GM21367 (cell line): ENCODE measurements around the gene GPC1.

ENCODE experiments used
- ATAC-seq: cut with Tn5 transposase; IDR thresholded peaks from one replicate; pipeline ENCODE4 v1.9.1; 2021; ENCODE audit not compliant: unreplicated experiment

The GPC1 gene

GRCh38 chr2:240454106-240454901 lies 18.8 kb downstream of the GPC1 start:
- ATAC-seq, result no peak

GRCh38 chr2:240455272-240455646 lies 19.8 kb downstream of the GPC1 start:
- ATAC-seq, result no peak

GRCh38 chr2:240455647-240456446 lies 20.4 kb downstream of the GPC1 start:
- no peak for ATAC-seq

- ATAC-seq, result no peak
Measured at GRCh38 chr2:240456447-240457222, 21.2 kb downstream of the GPC1 start.

GRCh38 chr2:240457223-240458043 lies 22.0 kb downstream of the GPC1 start:
- ATAC-seq, result no peak

GRCh38 chr2:240458044-240458899 lies 22.8 kb downstream of the GPC1 start:
- no peak for ATAC-seq

- ATAC-seq, result no peak
Measured at GRCh38 chr2:240458900-240459391, 23.5 kb downstream of the GPC1 start.

- no peak for ATAC-seq
Measured at GRCh38 chr2:240459401-240460252, 24.2 kb downstream of the GPC1 start.

- ATAC-seq, result no peak
Measured at GRCh38 chr2:240460253-240460711, 24.8 kb downstream of the GPC1 start.

- no peak for ATAC-seq
Measured at GRCh38 chr2:240460781-240461431, 25.4 kb downstream of the GPC1 start.

GRCh38 chr2:240461471-240462072 lies 26.1 kb downstream of the GPC1 start:
- no peak for ATAC-seq

GRCh38 chr2:240462073-240462706 lies 26.7 kb downstream of the GPC1 start:
- ATAC-seq, result no peak

- no peak for ATAC-seq
Measured at GRCh38 chr2:240462707-240463273, 27.3 kb downstream of the GPC1 start.

GRCh38 chr2:240463274-240463865 lies 27.9 kb downstream of the GPC1 start:
- no peak for ATAC-seq

- ATAC-seq, result no peak
Measured at GRCh38 chr2:240463866-240464481, 28.5 kb downstream of the GPC1 start.
